ENCODE measurements around the gene APOL1. TPM values are rescaled to one million over a fixed set of nuclear protein-coding genes. Genes with fewer than 3 reads are reported as not detected.
"Not testable (repeated sequence)": the region's sequence is repeated elsewhere in the genome, so short reads cannot be mapped to it uniquely, and the experiment has no call there.

APOL1 gene
- total RNA-seq, 4 donors from 2014 or later, result 0.46 to 4.1 (median 2.0) TPM

DNA sequence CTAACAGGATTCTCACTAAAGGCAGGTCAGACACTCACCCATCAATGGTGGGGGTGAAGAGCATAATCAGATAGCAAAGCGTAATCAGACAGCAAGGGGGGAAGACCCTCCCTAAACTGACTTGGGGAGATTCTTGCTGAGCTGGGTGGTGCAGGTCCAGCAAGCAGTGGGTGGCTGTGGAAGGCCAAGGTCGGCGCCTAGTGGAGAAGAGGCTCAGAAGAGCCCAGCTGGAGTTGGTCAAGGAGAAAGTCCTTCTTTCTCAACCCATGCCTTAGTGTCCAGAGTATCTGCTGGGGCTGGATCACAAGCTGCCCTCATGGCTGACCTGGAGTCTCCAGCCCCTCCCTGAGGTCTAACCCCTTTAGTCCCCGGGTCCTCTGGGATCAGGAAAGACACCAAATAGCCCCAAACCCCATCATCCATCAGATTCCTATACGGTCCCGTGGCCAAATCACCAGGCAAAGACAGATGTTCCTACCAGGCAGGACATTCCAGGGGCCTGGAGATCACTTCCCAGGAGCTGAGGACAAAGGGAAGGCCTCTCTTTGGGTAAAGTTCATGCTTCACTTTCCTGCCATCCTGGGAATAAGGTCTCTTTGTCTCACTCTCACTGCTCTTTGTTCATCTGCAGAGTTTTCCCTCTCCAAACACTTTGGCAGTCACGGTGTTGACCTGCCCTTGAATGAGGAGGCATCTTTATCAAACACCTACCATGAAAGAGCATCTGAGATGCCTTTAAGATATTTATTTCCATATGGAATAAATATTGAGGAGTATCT, 11.1 kb downstream of the APOL1 start:
- not testable (repeated sequence) for DNase-seq (ENCODE audit: low spot score in 2 of 2); H3K4me3 ChIP-seq (ENCODE audit: low read depth, poor library complexity, severe bottlenecking)
- 88 to 92% methylated on average over 7 of the region's 7 CpGs for WGBS, 2 donors

DNA sequence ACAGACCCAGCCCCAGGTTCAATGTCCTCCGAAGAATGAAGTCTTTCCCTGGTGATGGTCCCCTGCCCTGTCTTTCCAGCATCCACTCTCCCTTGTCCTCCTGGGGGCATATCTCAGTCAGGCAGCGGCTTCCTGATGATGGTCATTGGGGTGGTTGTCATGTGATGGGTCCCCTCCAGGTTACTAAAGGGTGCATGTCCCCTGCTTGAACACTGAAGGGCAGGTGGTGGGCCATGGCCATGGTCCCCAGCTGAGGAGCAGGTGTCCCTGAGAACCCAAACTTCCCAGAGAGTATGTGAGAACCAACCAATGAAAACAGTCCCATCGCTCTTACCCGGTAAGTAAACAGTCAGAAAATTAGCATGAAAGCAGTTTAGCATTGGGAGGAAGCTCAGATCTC, 14.1 kb downstream of the APOL1 start:
- DNase-seq (ENCODE audit: low spot score in 2 of 2), result peak in 1 of 2 donors; percentile 29
- WGBS, 2 donors, result 88 to 93% methylated on average over 4 of the region's 4 CpGs
- intact Hi-C loops (cut with DNase I; ENCODE audit: low total_unique reads), result no loop called here
- no peak overlapping the region for H3K4me3 ChIP-seq (ENCODE audit: low read depth, poor library complexity, severe bottlenecking)
- no peak for TF ChIP-seq POLR2A (IDR thresholded peaks at IDR 0.05)
- TF ChIP-seq, protein P1, sequence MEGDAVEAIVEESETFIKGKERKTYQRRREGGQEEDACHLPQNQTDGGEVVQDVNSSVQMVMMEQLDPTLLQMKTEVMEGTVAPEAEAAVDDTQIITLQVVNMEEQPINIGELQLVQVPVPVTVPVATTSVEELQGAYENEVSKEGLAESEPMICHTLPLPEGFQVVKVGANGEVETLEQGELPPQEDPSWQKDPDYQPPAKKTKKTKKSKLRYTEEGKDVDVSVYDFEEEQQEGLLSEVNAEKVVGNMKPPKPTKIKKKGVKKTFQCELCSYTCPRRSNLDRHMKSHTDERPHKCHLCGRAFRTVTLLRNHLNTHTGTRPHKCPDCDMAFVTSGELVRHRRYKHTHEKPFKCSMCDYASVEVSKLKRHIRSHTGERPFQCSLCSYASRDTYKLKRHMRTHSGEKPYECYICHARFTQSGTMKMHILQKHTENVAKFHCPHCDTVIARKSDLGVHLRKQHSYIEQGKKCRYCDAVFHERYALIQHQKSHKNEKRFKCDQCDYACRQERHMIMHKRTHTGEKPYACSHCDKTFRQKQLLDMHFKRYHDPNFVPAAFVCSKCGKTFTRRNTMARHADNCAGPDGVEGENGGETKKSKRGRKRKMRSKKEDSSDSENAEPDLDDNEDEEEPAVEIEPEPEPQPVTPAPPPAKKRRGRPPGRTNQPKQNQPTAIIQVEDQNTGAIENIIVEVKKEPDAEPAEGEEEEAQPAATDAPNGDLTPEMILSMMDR (IDR thresholded peaks at IDR 0.05), result no peak

More for the DNA sequence above, 11.1 kb downstream of the APOL1 start:
- intact Hi-C loops (cut with DNase I; ENCODE audit: low total_unique reads), result not testable (repeated sequence)

DNA sequence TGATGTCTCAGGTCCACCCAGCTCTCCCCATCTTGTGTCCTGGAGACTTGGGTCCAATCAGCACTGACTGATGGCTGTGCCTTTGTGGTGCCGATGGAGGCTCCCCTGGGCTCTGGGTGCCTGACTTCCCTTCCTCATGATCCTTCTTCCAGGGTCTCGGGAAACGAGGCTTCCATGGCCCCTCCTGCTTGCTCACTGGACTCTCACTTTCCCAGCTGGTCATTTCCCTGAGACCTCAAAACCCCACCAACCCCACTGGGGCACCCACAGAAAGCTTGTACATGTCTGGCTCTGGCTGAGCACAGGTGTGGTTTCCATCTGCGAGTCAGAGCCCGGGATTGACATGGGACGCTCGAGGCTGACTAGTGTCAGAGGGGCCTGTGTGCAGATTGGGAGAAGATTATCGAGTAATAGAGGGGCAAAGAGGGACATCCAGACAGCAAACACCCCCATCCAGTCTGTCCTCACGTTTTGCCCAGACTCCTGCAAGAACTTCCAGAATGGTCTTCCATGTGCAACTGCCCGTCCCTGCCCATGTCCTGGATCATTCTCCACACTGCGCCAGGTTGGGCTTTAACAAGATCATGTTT, 15.1 kb downstream of the APOL1 start:
- WGBS, 2 donors, result 91 to 92% methylated on average over 11 of the region's 11 CpGs
- no peak for TF ChIP-seq POLR2A (IDR thresholded peaks at IDR 0.05)
- TF ChIP-seq, protein P1 (IDR thresholded peaks at IDR 0.05), result no peak

DNA sequence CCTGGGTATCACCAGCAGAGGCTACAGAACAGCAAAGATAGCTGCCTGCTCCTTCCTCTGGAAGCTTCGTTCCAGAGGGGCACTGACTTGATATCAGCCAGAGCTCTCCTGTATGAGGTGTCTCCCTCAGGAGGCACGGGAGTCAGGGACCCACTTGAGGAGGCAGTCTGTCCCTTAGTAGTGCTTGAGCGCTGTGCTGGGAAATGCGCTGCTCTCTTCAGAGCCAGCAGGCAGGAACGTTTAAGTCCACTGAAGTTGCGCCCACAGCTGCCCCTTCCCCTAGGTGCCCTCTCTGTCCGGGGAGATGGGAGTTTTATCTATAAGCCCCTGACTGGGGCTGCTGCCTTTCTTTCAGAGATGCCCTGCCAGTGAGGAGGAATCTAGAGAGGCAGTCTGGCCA, 18.3 kb downstream of the APOL1 start:
- 84 to 92% methylated on average over 7 of the region's 7 CpGs for WGBS, 2 donors

More for the DNA sequence above, 15.1 kb downstream of the APOL1 start:
- H3K4me3 ChIP-seq (ENCODE audit: low read depth, poor library complexity, severe bottlenecking), result no peak overlapping the region
- DNase-seq (ENCODE audit: low spot score in 2 of 2), result peak in 1 of 2 donors; percentile 62
- intact Hi-C loops (cut with DNase I; ENCODE audit: low total_unique reads), result no loop called here

DNA sequence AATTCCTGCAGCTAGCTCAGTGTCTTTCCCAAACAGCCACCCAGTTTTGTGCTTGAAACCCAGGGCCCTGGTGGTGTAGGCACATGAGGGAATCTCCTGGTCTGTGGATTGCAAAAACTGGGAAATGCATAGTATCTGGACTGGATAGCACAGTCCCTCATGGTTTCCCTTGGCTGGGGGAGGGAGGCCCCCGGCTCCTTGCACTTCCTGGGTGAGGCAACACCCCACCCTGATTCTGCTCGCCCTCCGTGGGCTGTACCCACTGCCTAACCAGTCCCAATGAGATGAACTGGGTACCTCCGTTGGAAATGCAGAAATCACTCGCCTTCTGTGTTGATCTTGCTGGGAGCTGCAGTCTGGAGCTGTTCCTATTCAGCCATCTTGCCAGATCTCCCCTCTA, 19.0 kb downstream of the APOL1 start:
- DNase-seq (ENCODE audit: low spot score in 2 of 2); intact Hi-C loops (cut with DNase I; ENCODE audit: low total_unique reads); H3K4me3 ChIP-seq (ENCODE audit: low read depth, poor library complexity, severe bottlenecking): not testable (repeated sequence)
- whole genome bisulfite sequencing, 2 donors, result 87 to 88% methylated on average over 5 of the region's 5 CpGs

More for the DNA sequence above, 18.3 kb downstream of the APOL1 start:
- H3K4me3 ChIP-seq (ENCODE audit: low read depth, poor library complexity, severe bottlenecking); intact Hi-C loops (cut with DNase I; ENCODE audit: low total_unique reads): not testable (repeated sequence)
- peak in 1 of 2 donors; percentile 57 for DNase-seq (ENCODE audit: low spot score in 2 of 2)

DNA sequence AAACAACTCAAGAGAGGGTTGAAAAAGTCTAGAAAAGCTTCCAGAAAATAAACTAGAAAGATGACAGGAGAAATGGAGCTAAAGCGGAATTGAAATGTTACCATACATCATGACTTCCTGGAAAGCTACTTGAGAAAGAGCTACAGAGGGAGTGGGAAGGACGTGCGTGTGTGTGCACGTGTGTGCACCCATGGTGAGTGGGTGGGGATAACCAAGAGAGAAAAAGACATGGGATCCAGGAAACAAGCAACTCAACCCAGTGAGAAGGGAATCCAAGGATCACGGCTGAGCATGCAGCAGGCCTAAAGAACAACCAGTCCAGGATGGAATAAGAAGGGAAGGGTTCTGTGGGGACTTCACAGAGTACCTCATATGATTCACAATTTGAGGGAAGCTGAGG, 21.6 kb downstream of the APOL1 start:
- intact Hi-C loops (cut with DNase I; ENCODE audit: low total_unique reads), result no loop called here
- peak in 1 of 2 donors; percentile 59 for DNase-seq (ENCODE audit: low spot score in 2 of 2)
- TF ChIP-seq POLR2A (IDR thresholded peaks at IDR 0.05), result no peak
- TF ChIP-seq, protein P1 (IDR thresholded peaks at IDR 0.05), result no peak
- H3K4me3 ChIP-seq (ENCODE audit: low read depth, poor library complexity, severe bottlenecking), result no peak overlapping the region
- WGBS, 2 donors, result 61 to 62% methylated on average over 5 of the region's 5 CpGs

DNA sequence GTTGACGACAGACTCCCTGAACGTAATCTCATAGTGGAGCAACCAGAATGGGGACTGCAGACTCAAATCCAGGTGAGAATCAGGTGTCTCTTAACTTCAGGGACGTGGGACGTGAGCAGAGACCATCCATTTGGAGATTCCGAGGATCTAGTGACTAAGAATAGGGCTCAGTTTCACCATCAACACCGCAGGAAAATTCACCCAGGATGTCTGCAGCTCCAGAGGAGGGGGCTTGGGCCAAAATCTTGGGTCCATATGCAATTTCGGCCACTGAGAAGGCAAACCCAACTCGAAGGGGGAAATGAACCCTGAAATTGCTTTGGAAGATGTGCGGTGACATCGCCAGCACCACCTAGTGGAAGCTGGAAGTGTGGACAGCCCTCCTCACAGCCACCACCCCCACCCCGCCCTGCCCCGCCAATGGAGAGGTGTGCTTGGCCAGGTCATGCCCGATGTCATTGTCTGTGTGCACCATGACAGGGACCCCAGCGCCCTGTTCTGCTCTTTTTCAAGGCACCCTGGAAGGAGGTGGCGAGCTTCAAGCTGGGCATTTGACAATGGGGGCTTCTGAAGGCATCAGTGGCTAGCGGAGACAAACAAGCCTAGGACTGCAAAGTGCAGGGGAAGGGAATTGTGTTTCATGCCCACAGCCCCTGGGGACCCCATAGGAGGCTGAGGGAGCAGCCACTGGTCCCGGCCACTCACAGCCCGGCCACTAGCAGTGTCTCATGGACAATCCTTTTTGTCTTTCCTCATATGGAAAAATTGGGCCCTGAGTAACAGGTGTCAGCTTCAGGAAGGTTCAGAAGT, 24.8 kb downstream of the APOL1 start:
- intact Hi-C loops (cut with DNase I; ENCODE audit: low total_unique reads), result no loop called here
- DNase-seq (ENCODE audit: low spot score in 2 of 2), result no peak
- TF ChIP-seq POLR2A (IDR thresholded peaks at IDR 0.05), result no peak
- TF ChIP-seq, protein P1 (IDR thresholded peaks at IDR 0.05), result peak in 1 of 3 donors; percentile 9
- WGBS, 2 donors, result 25 to 27% methylated on average over 18 of the region's 18 CpGs
- no peak overlapping the region for H3K4me3 ChIP-seq (ENCODE audit: low read depth, poor library complexity, severe bottlenecking)

Data from lower leg skin (tissue), 4 donors.